Activated CD4-positive, alpha-beta T cell treated with anti-CD3 and anti-CD28 coated beads, Interleukin-2, amount 50 U/mL, for 24 hours (primary cell): ENCODE data around the gene PPP1R1A.

Experiments used
- DNase-seq, 2 donors: peaks; one replicate each; pipeline ENCODE4 v3.0.0-alpha.2; 2020; ENCODE audit warnings: low read depth in 1 of 2, low spot score in 1 of 2

The PPP1R1A gene, protein sequence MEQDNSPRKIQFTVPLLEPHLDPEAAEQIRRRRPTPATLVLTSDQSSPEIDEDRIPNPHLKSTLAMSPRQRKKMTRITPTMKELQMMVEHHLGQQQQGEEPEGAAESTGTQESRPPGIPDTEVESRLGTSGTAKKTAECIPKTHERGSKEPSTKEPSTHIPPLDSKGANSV

GRCh38 chr12:54588110-54588889, at the start of gene PPP1R1A:
Gene PPP1R1A (minus strand): TSS chr12:54588659. CDS start chr12:54588488, 171 bp downstream.
- DNase-seq = no peak

DNA sequence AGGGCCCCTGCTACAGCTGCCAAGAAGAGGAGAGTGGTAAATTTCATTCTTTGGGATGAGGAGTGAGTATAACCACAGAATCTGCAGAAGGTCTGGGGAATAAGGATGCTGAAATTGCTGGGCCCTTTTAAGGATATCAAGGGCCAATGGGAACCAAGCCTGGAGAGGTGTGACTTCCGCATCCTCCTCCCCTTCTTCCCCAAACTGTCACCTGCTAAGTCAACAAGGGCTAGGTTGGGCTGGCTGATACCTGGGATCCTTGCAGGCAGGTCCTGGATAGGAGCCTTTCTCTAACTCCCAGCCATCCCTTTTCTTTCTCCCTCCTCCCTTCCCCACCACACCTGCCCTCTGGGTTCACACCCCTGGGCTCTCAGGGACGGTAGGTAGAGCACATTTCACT, 46.3 kb upstream of the PPP1R1A start, which contains the start of gene LACRT:
LACRT (minus strand) TSS at position 101 of the 400 bp plus-strand sequence; CDS start at position 47, 54 bp downstream.
- DNase-seq = no peak

DNA sequence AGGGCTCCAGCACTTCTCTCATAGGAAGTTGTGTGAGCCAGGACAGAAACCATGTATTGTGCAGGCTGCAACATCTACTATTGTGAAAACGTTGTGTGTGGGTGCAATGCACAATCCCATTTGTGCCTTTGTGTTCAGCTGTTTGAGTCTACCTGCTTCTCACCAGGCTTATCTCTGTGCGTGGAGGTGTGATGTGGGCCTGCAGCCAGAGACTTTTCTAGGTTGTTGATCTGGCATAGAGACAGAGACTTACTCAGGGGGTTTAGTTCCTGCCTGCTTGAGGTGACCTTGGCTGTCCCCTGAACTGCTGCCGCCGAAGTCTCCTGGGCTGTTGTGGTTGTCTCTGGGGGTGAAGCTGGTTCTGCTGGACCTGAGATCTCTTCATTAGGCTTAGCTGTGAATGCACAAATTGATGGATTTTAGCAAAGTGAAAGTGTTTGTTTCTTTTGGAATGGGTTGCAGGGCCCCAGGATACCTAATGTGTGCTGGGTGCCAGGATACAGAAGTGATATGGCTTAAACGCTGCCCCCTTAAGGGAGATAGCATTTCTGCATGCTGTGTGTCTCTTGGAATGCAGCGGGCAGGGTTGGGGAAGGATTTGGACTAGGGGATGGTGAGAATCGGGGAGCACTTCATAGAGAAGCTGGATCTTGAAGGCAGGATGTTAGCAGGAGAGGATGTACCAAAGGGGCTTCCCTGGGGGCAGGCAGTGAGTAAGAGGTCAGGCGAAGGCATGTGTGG, 43.7 kb upstream of the PPP1R1A start:
- DNase-seq = no peak

- DNase-seq = no peak
Measured at GRCh38 chr12:54631551-54631950, 43.1 kb upstream of the PPP1R1A start.

DNA sequence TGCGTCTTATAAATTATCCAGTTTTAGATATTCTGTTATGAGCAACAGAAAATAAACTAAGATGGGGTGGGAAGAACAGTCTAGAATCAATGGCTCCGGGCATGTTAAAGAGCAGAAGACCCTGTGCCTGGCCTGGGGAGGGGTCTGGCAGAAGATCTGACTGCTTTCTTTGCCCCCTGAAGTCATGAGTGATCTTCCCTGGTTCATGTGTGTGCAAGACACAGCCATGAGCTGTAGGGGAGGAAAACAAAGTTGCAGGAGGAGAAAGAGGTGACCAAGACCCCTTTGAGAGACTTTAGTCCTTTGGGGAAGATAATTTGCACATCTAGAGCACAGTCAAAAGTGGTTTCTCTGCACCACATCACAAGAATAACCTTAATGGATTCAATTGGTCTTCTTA, 41.5 kb upstream of the PPP1R1A start:
- DNase-seq = no peak

DNA sequence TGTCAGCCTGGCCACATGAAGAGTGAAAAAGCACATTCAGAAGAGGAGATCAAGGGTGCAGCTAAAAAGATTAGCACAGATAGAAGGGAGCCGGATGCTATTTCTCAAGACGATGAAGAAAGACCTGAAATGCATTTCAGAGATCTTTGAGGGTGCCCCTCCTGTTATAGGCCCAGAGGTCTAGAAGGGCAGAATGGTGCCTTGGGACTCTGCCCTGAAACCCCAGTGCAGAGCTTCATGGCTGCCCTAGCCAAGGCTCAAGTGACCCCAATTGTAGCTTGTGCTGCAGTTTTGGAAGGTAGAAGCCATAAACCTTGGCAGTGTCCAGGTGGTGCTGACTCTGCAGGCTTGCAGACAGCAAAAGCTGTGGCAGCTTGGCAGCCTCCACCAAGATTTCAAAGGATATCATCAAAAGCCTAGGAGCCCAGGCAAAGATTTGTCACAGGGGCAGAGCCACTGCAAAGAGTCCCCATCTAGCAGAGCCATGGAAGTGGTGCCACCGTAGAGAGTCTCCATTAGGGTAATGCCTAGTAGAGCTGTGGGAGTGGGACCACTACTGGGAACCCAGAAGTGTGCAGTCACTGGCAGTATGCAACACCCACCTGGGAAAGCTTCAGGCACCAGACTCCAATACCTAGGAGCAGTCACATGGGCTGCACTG, 39.9 kb upstream of the PPP1R1A start:
- DNase-seq = no peak

DNA sequence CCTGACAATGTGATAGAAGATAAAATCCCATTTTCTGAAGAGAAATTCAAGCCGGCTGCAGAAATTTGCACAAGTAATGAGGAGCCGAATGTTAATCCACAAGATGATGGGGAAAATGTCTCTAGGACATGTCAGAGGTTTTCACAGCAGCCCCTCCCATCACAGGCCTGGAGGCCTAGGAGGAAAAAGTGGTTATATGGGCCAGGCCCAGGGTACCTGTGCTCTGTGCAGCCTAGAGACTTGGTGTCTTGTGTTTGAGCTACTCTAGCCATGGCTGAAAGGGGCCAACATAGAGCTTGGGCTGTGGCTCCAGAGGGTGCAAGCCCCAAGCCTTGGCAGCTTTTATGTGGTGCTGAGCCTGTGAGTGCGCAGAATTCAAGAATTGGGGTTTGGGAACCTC, 38.8 kb upstream of the PPP1R1A start:
- DNase-seq = no peak

DNA sequence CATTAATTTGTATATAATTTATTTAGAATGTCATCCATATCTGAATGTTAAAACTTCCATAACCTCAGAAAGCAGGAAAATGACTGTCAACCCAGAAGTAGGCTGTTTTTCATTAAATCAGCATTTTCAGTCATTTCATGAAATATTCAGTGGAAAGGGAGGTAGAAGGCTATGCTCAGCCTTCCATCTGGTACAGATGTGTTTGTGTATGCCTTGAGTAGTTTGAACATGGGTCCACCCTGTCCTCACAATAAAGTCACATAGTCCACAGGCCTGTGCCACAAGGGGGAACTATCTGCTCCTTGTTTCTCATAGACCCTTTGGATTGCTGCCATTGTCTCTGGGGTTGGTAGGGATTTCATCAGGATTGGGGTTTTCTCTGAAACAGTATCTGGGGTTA, 37.1 kb upstream of the PPP1R1A start:
- DNase-seq = no peak

DNA sequence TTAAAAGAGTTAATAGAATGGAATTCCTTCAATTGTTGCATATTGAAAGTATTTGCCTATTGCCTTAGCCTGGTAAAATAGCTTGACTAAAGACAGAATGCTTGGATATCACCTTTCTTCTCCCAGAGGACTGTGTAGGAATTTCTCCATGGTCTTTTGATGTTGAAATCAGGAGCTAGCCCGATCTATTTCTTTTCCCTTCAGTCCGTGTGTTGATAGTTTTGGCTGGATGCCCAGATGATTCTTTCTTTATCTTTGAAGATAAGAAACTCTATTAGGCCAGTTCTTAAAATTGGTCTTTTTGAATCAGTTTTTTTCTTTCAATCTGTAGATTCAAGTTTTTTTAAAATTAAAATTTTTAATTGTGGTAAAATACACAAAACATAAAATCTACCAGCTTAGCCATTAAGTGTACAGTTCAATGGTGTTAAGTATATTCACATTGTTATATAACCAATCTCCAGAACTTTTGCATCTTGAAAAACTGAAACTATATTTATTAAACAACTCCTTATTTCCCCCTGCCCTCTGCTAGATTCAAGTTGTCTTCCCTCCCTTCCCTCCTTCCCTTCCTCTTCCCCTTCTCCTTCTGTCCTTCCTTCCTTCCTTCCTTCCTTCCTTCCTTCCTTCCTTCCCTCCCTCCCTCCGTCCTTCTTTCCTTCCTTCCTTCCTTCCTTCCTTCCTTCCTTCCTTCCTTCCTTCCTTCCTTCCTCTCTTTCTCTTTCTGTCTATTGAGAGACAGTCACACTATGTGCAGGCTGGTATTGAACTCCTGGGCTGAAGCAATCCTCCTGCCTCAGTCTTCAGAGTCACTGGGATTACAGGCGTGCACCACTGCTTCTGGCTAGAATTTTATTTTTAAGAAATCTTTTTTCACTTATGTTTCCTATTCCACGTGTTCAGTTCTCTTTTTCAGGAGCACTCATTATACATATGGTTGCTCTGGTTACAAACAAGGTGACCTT, 36.1 kb upstream of the PPP1R1A start:
- no peak for DNase-seq

DNA sequence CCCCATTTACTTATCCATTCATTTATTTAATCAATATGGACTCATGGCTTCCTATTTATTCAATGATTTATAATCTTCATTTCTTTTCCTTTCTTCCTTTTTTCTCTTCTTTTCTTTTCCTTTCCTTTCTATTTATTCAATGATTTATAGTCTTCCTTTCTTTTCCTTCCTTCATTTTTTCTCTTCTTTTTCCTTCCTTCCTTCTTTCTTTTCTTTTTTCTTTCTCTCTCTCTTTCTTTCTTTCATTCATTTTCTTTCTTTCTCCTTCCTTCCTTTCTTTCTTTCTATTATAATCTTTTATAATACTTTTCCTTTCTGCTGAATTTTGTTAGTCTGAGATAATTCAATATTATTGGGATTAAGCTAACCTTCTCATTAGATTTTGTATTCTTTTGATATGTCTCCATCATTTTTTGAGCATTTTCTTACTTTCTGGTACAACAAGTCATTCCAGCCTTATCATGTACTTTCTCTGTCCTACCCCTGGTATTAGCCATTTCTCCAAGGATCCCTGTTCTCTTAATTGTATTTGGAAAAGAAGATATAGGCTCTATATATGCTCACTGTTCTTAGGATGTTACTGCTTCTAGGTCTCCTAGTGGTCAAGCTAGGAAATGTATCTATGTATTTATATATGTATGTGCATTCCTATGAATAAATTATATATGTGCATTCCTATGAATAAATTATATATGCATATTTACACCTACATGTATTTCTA, 34.2 kb upstream of the PPP1R1A start:
- DNase-seq = no peak

DNA sequence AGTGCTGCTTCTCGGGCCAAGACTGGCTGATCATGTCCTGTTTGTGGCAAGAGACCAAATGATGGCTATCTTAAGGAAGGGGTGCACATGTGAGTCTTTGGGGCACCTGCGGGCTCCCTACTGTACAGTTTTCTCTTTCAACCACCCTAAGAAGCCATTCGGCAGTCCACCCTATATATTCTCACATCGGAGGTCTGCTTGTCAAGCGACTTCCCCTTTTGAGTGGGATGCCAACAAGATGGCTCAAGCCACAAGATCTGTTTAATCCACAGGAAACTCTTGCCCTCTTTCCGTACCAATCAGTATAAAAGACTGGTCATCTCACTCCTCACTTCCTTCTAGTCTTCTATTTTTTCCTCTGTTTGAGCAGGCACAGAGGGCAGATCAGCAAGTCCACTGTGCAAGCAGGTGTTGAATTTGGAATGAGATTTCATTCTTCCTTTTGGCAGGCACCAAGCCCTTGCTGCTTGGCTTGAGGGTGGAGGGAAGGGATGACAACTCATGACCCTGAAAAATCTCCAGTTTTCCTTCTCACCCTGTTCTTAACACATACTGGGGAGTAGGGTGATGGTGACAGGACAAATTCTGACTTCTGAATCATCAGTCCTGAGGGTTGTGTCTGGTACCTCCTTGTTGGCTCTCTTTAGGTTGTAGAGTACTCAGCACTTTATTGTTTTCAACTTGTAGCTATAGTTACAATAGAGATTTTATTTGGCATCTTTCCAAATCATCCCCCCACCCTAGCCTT, 28.6 kb upstream of the PPP1R1A start:
- DNase-seq = no peak

DNA sequence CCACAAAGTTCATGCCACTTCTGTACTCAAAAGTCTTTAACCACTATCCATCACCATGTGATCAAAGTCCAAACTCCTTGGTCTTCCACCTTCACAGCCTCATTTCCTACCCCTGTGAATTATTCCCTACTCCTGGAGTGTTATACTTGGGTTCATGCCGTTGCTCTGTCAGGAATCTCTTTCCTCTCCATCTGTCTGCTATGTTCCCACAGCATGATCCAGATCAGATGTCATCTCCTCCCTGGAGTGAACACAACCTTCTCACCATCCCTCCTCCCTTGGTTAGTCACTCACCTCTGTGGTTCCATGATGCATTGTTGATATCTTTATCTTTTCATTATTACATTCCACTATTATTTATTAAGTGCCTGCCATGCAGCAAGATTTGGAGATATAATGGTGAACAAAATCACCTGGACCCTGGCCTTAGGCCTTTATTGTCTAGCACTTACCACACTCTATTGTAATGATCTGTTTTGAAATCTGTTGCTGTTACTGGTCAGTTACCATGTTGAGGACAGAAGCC, 23.8 kb upstream of the PPP1R1A start:
- no peak for DNase-seq

GRCh38 chr12:54611715-54612149, 23.3 kb upstream of the PPP1R1A start:
- DNase-seq = no peak

- no peak for DNase-seq
Measured at GRCh38 chr12:54608769-54609168, 20.3 kb upstream of the PPP1R1A start.

DNA sequence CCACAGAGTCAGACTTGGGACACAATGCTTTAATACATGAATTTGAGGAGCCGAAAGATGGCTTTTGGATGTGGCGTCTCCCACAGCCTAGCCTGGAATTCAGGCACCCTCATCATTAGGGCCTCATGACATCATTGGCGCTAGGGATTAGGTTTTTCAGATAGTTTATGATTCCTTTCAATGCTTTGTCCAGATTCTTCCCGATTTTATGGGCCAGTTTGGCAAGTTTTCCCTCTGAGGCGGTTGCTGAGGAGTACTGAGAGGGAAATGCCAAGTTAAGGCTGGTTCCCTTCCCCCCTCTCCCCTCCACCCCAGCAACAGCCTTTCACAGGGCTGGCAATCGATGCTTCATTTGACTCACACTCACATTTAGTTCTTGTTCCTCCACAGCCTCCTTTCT, 19.7 kb upstream of the PPP1R1A start:
- no peak for DNase-seq

DNA sequence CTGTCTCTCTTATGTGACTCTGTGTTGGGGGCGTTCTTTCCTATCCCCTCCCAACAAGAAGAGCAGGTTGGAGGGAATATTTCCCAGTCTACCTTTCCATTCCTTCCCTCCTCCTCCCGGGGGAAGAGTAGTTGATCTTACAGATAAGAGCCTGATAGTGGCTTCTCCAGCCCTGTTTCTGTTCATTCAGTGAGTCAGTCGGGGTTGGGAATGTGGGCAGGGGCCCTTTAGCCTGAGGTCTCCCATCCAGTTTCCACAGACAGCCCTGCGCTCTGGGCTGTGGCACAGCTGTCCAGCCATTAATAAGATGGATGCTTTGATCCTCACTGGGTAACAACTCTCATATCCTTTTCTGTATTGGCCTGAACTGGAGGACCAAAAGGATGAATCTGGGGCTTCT, 18.1 kb upstream of the PPP1R1A start:
- DNase-seq = no peak

- DNase-seq = no peak
Measured at GRCh38 chr12:54605138-54605970, 16.9 kb upstream of the PPP1R1A start.

- no peak for DNase-seq
Measured at GRCh38 chr12:54604436-54604835, 16.0 kb upstream of the PPP1R1A start.
